SK-N-MC (cell line): ENCODE measurements around the gene DVL1.

Source experiments
- EZH2 ChIP-seq: fragments of 200-600 bp; sonication (generic); IDR thresholded peaks from one replicate; pipeline ENCODE4 v1.6.1; 2017; ENCODE audit warnings: antibody characterized with exemption
- FOXP2 ChIP-seq: optimal IDR thresholded peaks from 2 replicates; pipeline ENCODE3; 2011; ENCODE audit warnings: mild to moderate bottlenecking, moderate library complexity; ENCODE audit not compliant: insufficient read depth; ENCODE audit errors: extremely low read length, control extremely low read depth
- POLR2AphosphoS5 ChIP-seq: IDR thresholded peaks from 2 replicates; pipeline ENCODE4 v1.6.1; 2012; ENCODE audit warnings: mild to moderate bottlenecking, low read depth, low read length, borderline replicate concordance

DNA sequence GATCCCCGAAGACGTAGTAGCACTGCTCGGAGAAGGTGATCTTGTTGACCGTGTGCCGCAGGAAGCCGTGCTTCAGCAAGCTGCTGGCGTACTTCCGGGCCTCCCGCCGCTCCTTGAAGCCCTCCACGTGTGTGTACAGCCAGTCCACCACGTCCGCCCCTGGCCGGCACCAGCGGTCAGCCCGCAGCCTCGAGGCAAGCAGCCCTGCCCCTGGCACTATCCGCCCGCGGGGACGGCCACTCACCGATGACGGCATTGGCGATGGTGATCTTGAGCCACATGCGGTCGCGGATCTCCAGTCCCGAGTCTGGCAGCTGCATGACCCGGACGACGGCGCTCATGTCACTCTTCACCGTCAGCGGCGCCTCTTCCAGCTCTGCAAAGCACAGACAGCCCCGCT is 10.9 kb downstream of the DVL1 start:
- TF ChIP-seq EZH2 (no peak), POLR2AphosphoS5 (no peak), FOXP2 (no peak)
